SK-N-SH treated with all-trans-retinoic acid at 6 μM for 48 hours (cell line): ENCODE data around the gene CETP.

Experiments used
- ESRRG ChIP-seq: fragments of 250-450 bp; sonication (Bioruptor Pico); IDR thresholded peaks from 2 replicates; pipeline ENCODE4 v1.6.1; 2021; ENCODE audit warnings: mild to moderate bottlenecking
- RARB ChIP-seq: fragments of 250-450 bp; sonication (Bioruptor Pico); IDR thresholded peaks from 2 replicates; pipeline ENCODE4 v1.8.0; 2021; ENCODE audit warnings: mild to moderate bottlenecking, moderate library complexity
- TF ChIP-seq, protein P1 (sequence below): fragments of 250-450 bp; sonication (Bioruptor Pico); IDR thresholded peaks from 2 replicates; pipeline ENCODE4 v1.8.0; 2020; ENCODE audit warnings: mild to moderate bottlenecking, moderate library complexity, borderline replicate concordance

DNA sequence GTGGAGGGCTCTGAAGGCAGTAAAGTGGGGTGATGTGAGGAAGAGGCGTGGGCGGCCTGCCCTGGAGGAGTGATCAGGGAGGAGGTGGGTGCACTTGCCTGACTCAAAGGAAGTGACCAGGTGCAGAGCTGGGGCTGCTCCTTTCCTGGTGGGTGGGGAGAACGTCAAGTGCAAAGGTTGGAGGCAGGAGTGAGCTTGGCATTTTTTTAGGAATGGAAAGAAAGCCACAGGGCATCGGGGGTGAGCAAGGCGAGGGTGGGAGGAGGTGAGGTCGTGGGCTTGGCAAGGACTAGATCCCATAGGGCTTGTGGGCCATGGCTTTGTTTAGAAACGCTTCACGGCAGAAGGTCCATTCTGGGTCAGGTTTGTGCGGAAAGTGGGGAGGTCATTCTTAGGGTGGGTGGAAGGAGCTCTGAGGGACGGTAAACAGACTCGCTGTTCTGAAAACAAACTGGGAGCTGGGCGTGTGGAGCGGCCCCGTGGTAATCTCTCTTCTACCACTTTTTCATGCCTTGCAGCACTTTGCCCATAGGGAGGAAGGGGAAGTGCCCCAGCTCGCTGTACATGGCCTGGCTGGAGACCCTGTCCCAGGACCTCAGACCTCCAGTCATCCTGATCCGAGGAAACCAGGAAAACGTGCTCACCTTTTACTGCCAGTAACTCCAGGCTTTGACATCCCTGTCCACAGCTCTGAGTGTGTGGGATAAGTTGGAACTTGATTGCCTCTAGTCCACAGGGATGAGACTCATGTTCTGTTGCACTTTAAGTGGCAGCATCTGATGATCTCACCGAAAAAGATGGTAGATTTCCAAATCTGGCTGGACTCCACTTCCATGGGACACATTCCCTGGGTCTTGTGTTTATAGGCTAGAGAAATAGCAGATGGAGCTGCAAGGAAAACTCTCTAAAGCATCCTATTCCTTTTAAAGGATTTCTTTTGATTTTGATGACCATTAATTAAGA is 48.7 kb upstream of the CETP start:
- TF ChIP-seq RARB (no peak), ESRRG (CRISPR knock-in tag) (no peak)
- TF ChIP-seq, protein P1, sequence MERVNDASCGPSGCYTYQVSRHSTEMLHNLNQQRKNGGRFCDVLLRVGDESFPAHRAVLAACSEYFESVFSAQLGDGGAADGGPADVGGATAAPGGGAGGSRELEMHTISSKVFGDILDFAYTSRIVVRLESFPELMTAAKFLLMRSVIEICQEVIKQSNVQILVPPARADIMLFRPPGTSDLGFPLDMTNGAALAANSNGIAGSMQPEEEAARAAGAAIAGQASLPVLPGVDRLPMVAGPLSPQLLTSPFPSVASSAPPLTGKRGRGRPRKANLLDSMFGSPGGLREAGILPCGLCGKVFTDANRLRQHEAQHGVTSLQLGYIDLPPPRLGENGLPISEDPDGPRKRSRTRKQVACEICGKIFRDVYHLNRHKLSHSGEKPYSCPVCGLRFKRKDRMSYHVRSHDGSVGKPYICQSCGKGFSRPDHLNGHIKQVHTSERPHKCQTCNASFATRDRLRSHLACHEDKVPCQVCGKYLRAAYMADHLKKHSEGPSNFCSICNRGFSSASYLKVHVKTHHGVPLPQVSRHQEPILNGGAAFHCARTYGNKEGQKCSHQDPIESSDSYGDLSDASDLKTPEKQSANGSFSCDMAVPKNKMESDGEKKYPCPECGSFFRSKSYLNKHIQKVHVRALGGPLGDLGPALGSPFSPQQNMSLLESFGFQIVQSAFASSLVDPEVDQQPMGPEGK = no peak
